Transverse colon (tissue), 4 donors: ENCODE data around the gene MTHFR. TPM values are rescaled to one million over a fixed set of nuclear protein-coding genes. Genes with fewer than 3 reads are reported as not detected.

Experiments
- DNase-seq: peaks from one replicate; pipeline ENCODE4 v3.0.0-alpha.2; 2019
- H3K27ac ChIP-seq, 4 donors: fragments of 200-600 bp; sonication (generic); 2 replicates each; pipeline ENCODE4 v1.5.1; 2016 to 2018; ENCODE audit warnings: inconsistent platforms in 4 of 4
- H3K27me3 ChIP-seq: fragments of 200-600 bp; sonication (generic); 2 replicates; pipeline ENCODE4 v1.5.1; 2017; ENCODE audit warnings: inconsistent platforms
- H3K36me3 ChIP-seq, 4 donors: fragments of 200-600 bp; sonication (generic); 2 replicates each; pipeline ENCODE4 v1.5.1; 2017 to 2019; ENCODE audit warnings: inconsistent platforms in 4 of 4
- H3K4me1 ChIP-seq, 4 donors: fragments of 200-600 bp; sonication (generic); 2 replicates each; pipeline ENCODE4 v1.5.1; 2017 to 2020; ENCODE audit warnings: inconsistent platforms in 4 of 4
- H3K4me3 ChIP-seq, 4 donors: fragments of 200-600 bp; sonication (generic); 1 replicate in 1 of 4; 2 replicates in 3 of 4; pipeline versions ENCODE4 v1.5.1 to v1.6.1; 2017 to 2019; ENCODE audit warnings: inconsistent platforms in 4 of 4
- H3K9me3 ChIP-seq, 2 donors: fragments of 200-600 bp; sonication (generic); 2 replicates each; pipeline ENCODE4 v1.5.1; 2017 to 2019; ENCODE audit warnings: inconsistent platforms in 2 of 2
- CTCF ChIP-seq, 5 experiments: fragments of 200-600 bp in 3 of 5; fragments of 450-650 bp in 2 of 5; sonication (generic) in 3 of 5; IDR thresholded peaks; 1 replicate in 2 of 5; 2 replicates in 3 of 5; pipeline ENCODE4 v1.5.1; 2016 to 2017; ENCODE audit warnings: antibody characterized with exemption in 5 of 5, inconsistent platforms in 3 of 5, mild to moderate bottlenecking in 2 of 5, moderate library complexity in 1 of 5
- EP300 ChIP-seq: sonication (generic); formaldehyde crosslinking; IDR thresholded peaks from one replicate; pipeline ENCODE4 v1.6.1; 2017; ENCODE audit warnings: antibody characterized with exemption, low read depth
- POLR2A ChIP-seq: fragments of 450-650 bp; IDR thresholded peaks from one replicate; pipeline ENCODE4 v1.6.1; 2016; ENCODE audit warnings: antibody characterized with exemption, mild to moderate bottlenecking, moderate library complexity
- POLR2AphosphoS5 ChIP-seq, 3 donors: sonication (generic); formaldehyde crosslinking; IDR thresholded peaks; one replicate each; pipeline ENCODE4 v1.6.1; 2016; ENCODE audit warnings: antibody characterized with exemption in 3 of 3
- WGBS, 2 donors: methylation state at CpG; one replicate each; pipeline ENCODE4 v1.1.5; 2018; ENCODE audit warnings: low coverage in 1 of 2; 5-methylcytosine and 5-hydroxymethylcytosine counted together
- in situ Hi-C, 4 donors: fragments of 200-750 bp; cut with MboI; loops; one replicate each; pipeline versions ENCODE4 v1.15.0 to v1.15.1; 2017; ENCODE audit warnings: low sequenced_read_pairs in 3 of 4, low pct_ligation_motif_present in 1 of 4, low pct_unique_long_range_greater_than_20kb in 1 of 4
- intact Hi-C: fragments of 100-400 bp; cut with DNase I; formaldehyde crosslinking; loops from one replicate; pipeline ENCODE4 v1.15.1; 2023; ENCODE audit warnings: low total_unique reads
- total RNA-seq, 4 donors: library from RNA; depleted of rRNA; stranded (reverse); fragments of >200 nt; gene quantifications; one replicate each; pipeline ENCODE4 v1.1.0, GENCODE V29; 2016

MTHFR gene
- total RNA-seq, 4 donors from 2014 or later: 42.8 to 141 (median 48.3) TPM

- Histone ChIP-seq H3K27me3 (no peaks in the 10 kb centered on the region), H3K36me3 (peaks cover 0 to 78% (median 19%) of the 10 kb centered on the region in 4 donors), H3K4me3 (no peak overlapping the region), H3K9me3 (no peaks in the 10 kb centered on the region), H3K4me1 (no peaks in the 10 kb centered on the region), H3K27ac (no peak overlapping the region)
- no peak for DNase-seq
- in situ Hi-C loops: loop anchor here in 3 of 4 donors (25.0 kb wide), 1 partner anchor 127 kb away; no protein-coding TSS in a partner anchor
- 92 to 100% methylated on average over 6 to 28 of the region's 28 CpGs for WGBS, 2 donors
- intact Hi-C loops: loop anchor here (5.0 kb wide), 2 partner anchors 57 to 72 kb away; no protein-coding TSS in a partner anchor
- TF ChIP-seq EP300: no peak
- no peak for TF ChIP-seq CTCF (IDR thresholded peaks at IDR 0.05)
- TF ChIP-seq POLR2A: no peak
- TF ChIP-seq POLR2AphosphoS5 (IDR thresholded peaks at IDR 0.05): no peak
Observed at GRCh38 chr1:11835441-11836225, 29.9 kb upstream of the MTHFR start.

GRCh38 chr1:11833900-11834299 is 28.1 kb upstream of the MTHFR start:
- peaks cover 0 to 76% (median 19%) of the 10 kb centered on the region in 4 donors for H3K36me3 ChIP-seq
- in situ Hi-C loops: loop anchor here in 3 of 4 donors (25.0 kb wide), 1 partner anchor 128 kb away; no protein-coding TSS in a partner anchor
- WGBS, 2 donors: 91 to 100% methylated on average over 1 to 13 of the region's 13 CpGs

GRCh38 chr1:11833497-11833896 is 27.7 kb upstream of the MTHFR start:
- no peak for TF ChIP-seq POLR2AphosphoS5 (IDR thresholded peaks at IDR 0.05)
- TF ChIP-seq CTCF (IDR thresholded peaks at IDR 0.05): no peak
- no peak for TF ChIP-seq EP300
- TF ChIP-seq POLR2A: no peak
- intact Hi-C loops (no loop called here), in situ Hi-C loops (loop anchor here in 3 of 4 donors (25.0 kb wide), 1 partner anchor 129 kb away; no protein-coding TSS in a partner anchor)
- Histone ChIP-seq H3K4me3 (no peak overlapping the region), H3K9me3 (no peaks in the 10 kb centered on the region), H3K4me1 (no peaks in the 10 kb centered on the region), H3K27me3 (no peaks in the 10 kb centered on the region), H3K27ac (no peak overlapping the region), H3K36me3 (peaks cover 0 to 74% (median 19%) of the 10 kb centered on the region in 4 donors)
- DNase-seq: no peak
- WGBS, 2 donors: 87 to 96% methylated on average over 4 to 8 of the region's 8 CpGs

More at GRCh38 chr1:11833900-11834299, 28.1 kb upstream of the MTHFR start:
- no peak for TF ChIP-seq CTCF (IDR thresholded peaks at IDR 0.05)
- TF ChIP-seq POLR2AphosphoS5 (IDR thresholded peaks at IDR 0.05): no peak
- Histone ChIP-seq H3K4me1 (no peaks in the 10 kb centered on the region), H3K27ac (no peak overlapping the region), H3K4me3 (no peak overlapping the region), H3K9me3 (no peaks in the 10 kb centered on the region), H3K27me3 (no peaks in the 10 kb centered on the region)
- DNase-seq: no peak
- intact Hi-C loops: no loop called here

GRCh38 chr1:11831945-11832725 is 26.4 kb upstream of the MTHFR start:
- no peaks in the 10 kb centered on the region for H3K27me3 ChIP-seq
- DNase-seq: no peak

More at GRCh38 chr1:11831945-11832725, 26.4 kb upstream of the MTHFR start:
- H3K4me3 ChIP-seq: no peak overlapping the region
- no peaks in the 10 kb centered on the region for H3K4me1 ChIP-seq
- TF ChIP-seq EP300 (no peak), CTCF (IDR thresholded peaks at IDR 0.05) (no peak), POLR2A (no peak), POLR2AphosphoS5 (IDR thresholded peaks at IDR 0.05) (no peak)
- intact Hi-C loops (no loop called here), in situ Hi-C loops (loop anchor here in 3 of 4 donors (25.0 kb wide), 1 partner anchor 130 kb away; no protein-coding TSS in a partner anchor)
- H3K36me3 ChIP-seq: peaks cover 0 to 77% (median 24%) of the 10 kb centered on the region in 4 donors
- WGBS, 2 donors: 80 to 87% methylated on average over 1 to 9 of the region's 9 CpGs
- no peaks in the 10 kb centered on the region for H3K9me3 ChIP-seq
- H3K27ac ChIP-seq: no peak overlapping the region
